Measurements from ENCODE around the gene DGKD.

The DGKD gene

GRCh38 chr2:233479616-233480489, 125.6 kb downstream of the DGKD start:
- intact Hi-C loops (cut with DNase I) = no loop called here
- DNase-seq = peak in 2 of 10 donors; percentile 35 to 75

GRCh38 chr2:233480490-233481202, 126.4 kb downstream of the DGKD start:
- intact Hi-C loops (cut with DNase I) = no loop called here
- DNase-seq = peak in 5 of 10 donors; percentile 9 to 86 (median 75)

- peak in 2 of 10 donors; percentile 1 to 48 for DNase-seq
- intact Hi-C loops (cut with DNase I) = no loop called here
These were observed 127.3 kb downstream of the DGKD start for GRCh38 chr2:233481368-233482142.

GRCh38 chr2:233482616-233483015, 128.3 kb downstream of the DGKD start:
- DNase-seq = peak in 2 of 10 donors; percentile 43 to 73
- intact Hi-C loops (cut with DNase I) = no loop called here

- intact Hi-C loops (cut with DNase I) = no loop called here
- peak in 1 of 10 donors; percentile 43 for DNase-seq
These were observed 131.4 kb downstream of the DGKD start for GRCh38 chr2:233485726-233486125.

GRCh38 chr2:233486357-233486756, 132.1 kb downstream of the DGKD start:
- intact Hi-C loops (cut with DNase I) = no loop called here
- no peak for DNase-seq

- DNase-seq = peak in 1 of 10 donors; percentile 61
- intact Hi-C loops (cut with DNase I) = no loop called here
These were observed 132.7 kb downstream of the DGKD start for GRCh38 chr2:233486778-233487552.

- no peak for DNase-seq
- intact Hi-C loops (cut with DNase I) = no loop called here
These were observed 133.6 kb downstream of the DGKD start for GRCh38 chr2:233487748-233488345.

GRCh38 chr2:233489143-233489542, 134.8 kb downstream of the DGKD start:
- peak in 1 of 10 donors; percentile 69 for DNase-seq
- intact Hi-C loops (cut with DNase I) = no loop called here

- intact Hi-C loops (cut with DNase I) = no loop called here
- peak in 4 of 10 donors; percentile 59 to 91 (median 64) for DNase-seq
These were observed 135.4 kb downstream of the DGKD start for GRCh38 chr2:233489666-233490065.

GRCh38 chr2:233490831-233491230, 136.5 kb downstream of the DGKD start:
- intact Hi-C loops (cut with DNase I) = no loop called here

GRCh38 chr2:233491326-233491725, 137.0 kb downstream of the DGKD start:
- intact Hi-C loops (cut with DNase I) = no loop called here
- DNase-seq = no peak

More at GRCh38 chr2:233490831-233491230, 136.5 kb downstream of the DGKD start:
- DNase-seq = no peak

- no peak for DNase-seq
- intact Hi-C loops (cut with DNase I) = no loop called here
These were observed 137.8 kb downstream of the DGKD start for GRCh38 chr2:233492078-233492477.

- intact Hi-C loops (cut with DNase I) = no loop called here
- DNase-seq = no peak
These were observed 138.5 kb downstream of the DGKD start for GRCh38 chr2:233492751-233493150.

GRCh38 chr2:233495503-233496496, 141.5 kb downstream of the DGKD start:
- no peak for DNase-seq

GRCh38 chr2:233497692-233498091, 143.4 kb downstream of the DGKD start:
- DNase-seq = no peak
- intact Hi-C loops (cut with DNase I) = no loop called here

More at GRCh38 chr2:233495503-233496496, 141.5 kb downstream of the DGKD start:
- intact Hi-C loops (cut with DNase I) = no loop called here

- no peak for DNase-seq
These were observed 143.8 kb downstream of the DGKD start for GRCh38 chr2:233498126-233498525.

GRCh38 chr2:233499928-233500327, 145.6 kb downstream of the DGKD start:
- intact Hi-C loops (cut with DNase I) = no loop called here

More at GRCh38 chr2:233498126-233498525, 143.8 kb downstream of the DGKD start:
- intact Hi-C loops (cut with DNase I) = no loop called here

More at GRCh38 chr2:233499928-233500327, 145.6 kb downstream of the DGKD start:
- no peak for DNase-seq
